CD14-positive monocyte (primary cell): ENCODE results near the gene MT1A. TPM values are rescaled to one million over a fixed set of nuclear protein-coding genes. Genes with fewer than 3 reads are reported as not detected.

Experiments
- DNase-seq, 3 donors: peaks; one replicate each; pipeline ENCODE4 v3.0.0-alpha.2; 2011 to 2022
- H2AFZ ChIP-seq: 2 replicates; pipeline ENCODE4 v1.6.0; 2012; ENCODE audit warnings: mild to moderate bottlenecking, low read depth, low read length, inconsistent platforms; ENCODE audit not compliant: insufficient read depth, poor library complexity, severe bottlenecking
- H3K27ac ChIP-seq, 2 donors: 1 replicate in 1 of 2; 2 replicates in 1 of 2; pipeline ENCODE4 v1.5.1; 2012 to 2013; ENCODE audit warnings: low read length in 2 of 2, control low read depth in 1 of 2, inconsistent platforms in 1 of 2, low read depth in 1 of 2, mild to moderate bottlenecking in 1 of 2
- H3K27me3 ChIP-seq, 2 donors: one replicate each; pipeline versions ENCODE4 v1.6.0 to v1.6.1; 2011 to 2013; ENCODE audit warnings: low read length in 2 of 2; ENCODE audit not compliant: control insufficient read depth in 2 of 2, insufficient read depth in 2 of 2
- H3K36me3 ChIP-seq, 2 donors: replicated peaks in 1 of 2; 1 replicate in 1 of 2; 2 replicates in 1 of 2; pipeline versions ENCODE4 v1.5.1 to v1.6.1; 2012 to 2013; ENCODE audit warnings: low read length in 2 of 2, control low read depth in 1 of 2, inconsistent platforms in 1 of 2, mild to moderate bottlenecking in 1 of 2; ENCODE audit not compliant: insufficient read depth in 2 of 2, control insufficient read depth in 1 of 2
- H3K4me1 ChIP-seq, 2 donors: 1 replicate in 1 of 2; 2 replicates in 1 of 2; pipeline versions ENCODE4 v1.5.1 to v1.6.1; 2012 to 2013; ENCODE audit warnings: low read length in 2 of 2, control low read depth in 1 of 2, inconsistent platforms in 1 of 2, mild to moderate bottlenecking in 1 of 2, moderate library complexity in 1 of 2; ENCODE audit not compliant: insufficient read depth in 2 of 2, control insufficient read depth in 1 of 2
- H3K4me2 ChIP-seq: replicated peaks from 2 replicates; pipeline ENCODE3; 2012; ENCODE audit warnings: low read length, moderate library complexity, mild to moderate bottlenecking; ENCODE audit not compliant: poor library complexity, severe bottlenecking; ENCODE audit errors: extremely low read depth
- H3K4me3 ChIP-seq, 3 experiments: fragments of 200-600 bp in 1 of 3; sonication (generic) in 1 of 3; replicated peaks in 1 of 3; 1 replicate in 2 of 3; 2 replicates in 1 of 3; pipeline ENCODE4 v1.5.1; 2011 to 2013; ENCODE audit warnings: low read length in 3 of 3, mild to moderate bottlenecking in 3 of 3, control low read depth in 2 of 3, low read depth in 2 of 3, inconsistent platforms in 1 of 3, moderate library complexity in 1 of 3
- H3K79me2 ChIP-seq: 2 replicates; pipeline ENCODE4 v1.6.0; 2012; ENCODE audit warnings: mild to moderate bottlenecking, control low read depth, inconsistent platforms, low read length, moderate library complexity; ENCODE audit not compliant: insufficient read depth
- H3K9ac ChIP-seq: 2 replicates; pipeline ENCODE4 v1.6.0; 2017; ENCODE audit warnings: low read length, mild to moderate bottlenecking; ENCODE audit not compliant: insufficient read depth, poor library complexity, severe bottlenecking
- H3K9me3 ChIP-seq, 2 donors: replicated peaks in 1 of 2; 1 replicate in 1 of 2; 2 replicates in 1 of 2; pipeline versions ENCODE4 v1.5.1 to v1.6.1; 2012 to 2013; ENCODE audit warnings: low read length in 2 of 2, control low read depth in 1 of 2; ENCODE audit not compliant: control insufficient read depth in 1 of 2, insufficient read depth in 1 of 2
- H4K20me1 ChIP-seq: 2 replicates; pipeline ENCODE4 v1.6.0; 2012; ENCODE audit warnings: mild to moderate bottlenecking, low read length, control low read depth, moderate library complexity; ENCODE audit not compliant: insufficient read depth
- H3K27ac Mint-ChIP-seq, 7 donors: one replicate each; pipeline ENCODE4 v1.8.0; 2020; ENCODE audit warnings: mild to moderate bottlenecking in 7 of 7, mixed read lengths in 7 of 7, moderate library complexity in 6 of 7, inconsistent platforms in 2 of 7
- H3K27me3 Mint-ChIP-seq, 3 donors: one replicate each; pipeline ENCODE4 v1.8.0; 2021 to 2022; ENCODE audit warnings: low read depth in 3 of 3, mild to moderate bottlenecking in 3 of 3, mixed read lengths in 3 of 3, moderate library complexity in 3 of 3, inconsistent platforms in 1 of 3
- H3K36me3 Mint-ChIP-seq, 2 donors: one replicate each; pipeline ENCODE4 v1.8.0; 2020; ENCODE audit warnings: mixed read lengths in 2 of 2, inconsistent platforms in 1 of 2, mild to moderate bottlenecking in 1 of 2
- H3K4me1 Mint-ChIP-seq: one replicate; pipeline ENCODE4 v1.8.0; 2020; ENCODE audit warnings: mild to moderate bottlenecking, mixed read lengths
- H3K4me3 Mint-ChIP-seq, 2 donors: one replicate each; pipeline ENCODE4 v1.8.0; 2020; ENCODE audit warnings: mild to moderate bottlenecking in 2 of 2, mixed read lengths in 2 of 2, moderate library complexity in 1 of 2
- H3K9me3 Mint-ChIP-seq, 7 donors: one replicate each; pipeline ENCODE4 v1.8.0; 2020 to 2022; ENCODE audit warnings: mixed read lengths in 7 of 7, mild to moderate bottlenecking in 6 of 7, moderate library complexity in 6 of 7, inconsistent platforms in 2 of 7
- WGBS: methylation state at CpG from one replicate; pipeline ENCODE4 v1.1.5; 2013; ENCODE audit warnings: missing lambda C conversion rate; ENCODE audit not compliant: insufficient coverage; 5-methylcytosine and 5-hydroxymethylcytosine counted together
- intact Hi-C, 2 donors: fragments of 100-400 bp; cut with micrococcal nuclease; formaldehyde crosslinking; loops; one replicate each; pipeline versions ENCODE4 v1.15.0 to v1.15.1; 2023
- polyA plus RNA-seq, 3 donors: library from polyadenylated mRNA; depleted of rRNA in 1 of 3; unstranded in 2 of 3; stranded (reverse) in 1 of 3; fragments of 300-500 nt in 2 of 3; fragments of >200 nt in 1 of 3; fragmentation: Illumina TruSeq in 2 of 3; gene quantifications; 1 replicate in 2 of 3; 2 replicates in 1 of 3; pipeline ENCODE4 v1.2.3, GENCODE V29; 2012 to 2021
- TF ChIP-seq, protein P1 (sequence below): fragments of 200-600 bp; IDR thresholded peaks from one replicate; pipeline ENCODE4 v1.8.0; 2022; ENCODE audit warnings: antibody characterized with exemption, mild to moderate bottlenecking

MT1A gene
- polyA plus RNA-seq, 3 donors, result not detected

DNA sequence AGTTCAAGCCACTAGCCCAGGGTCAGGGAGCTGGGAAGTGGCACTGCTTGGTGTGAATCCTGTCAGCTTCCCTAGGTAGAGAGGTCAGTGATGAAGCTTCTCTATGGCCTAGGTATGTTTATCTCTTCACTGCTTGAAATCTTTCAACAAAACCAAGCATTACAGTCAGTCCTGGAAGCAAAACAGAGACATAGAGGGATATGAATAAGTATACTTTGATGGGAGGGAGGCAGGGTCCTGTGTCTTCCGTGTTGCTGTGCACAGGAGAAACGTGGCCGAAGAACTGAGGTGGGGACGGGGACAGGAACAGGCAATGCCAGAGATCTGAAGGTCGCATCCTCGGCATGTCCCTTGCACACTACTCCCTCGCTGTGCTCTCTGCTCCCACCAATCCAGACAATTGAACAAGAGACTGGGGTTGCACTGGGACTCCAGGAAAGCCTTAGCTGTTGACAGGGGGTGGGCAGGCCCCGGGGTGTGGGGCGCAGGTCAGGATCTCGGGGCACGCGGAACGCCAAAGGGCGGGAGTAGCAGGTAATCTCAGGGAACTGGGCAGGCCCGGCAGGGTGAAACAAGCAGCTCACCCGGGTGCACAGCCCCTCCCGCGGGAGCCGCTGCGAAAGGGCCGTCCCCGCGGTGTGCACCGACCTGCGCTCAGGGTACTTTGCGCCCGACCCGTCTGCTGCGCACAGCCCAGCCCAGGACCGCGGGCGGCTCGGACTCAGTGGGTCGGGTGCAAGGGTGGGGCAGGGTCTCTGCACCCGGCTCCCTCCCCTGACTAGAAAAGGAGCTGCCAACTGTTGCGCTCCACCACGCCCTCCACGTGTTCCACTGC lies 30.8 kb downstream of the MT1A start, which contains the start of gene MT1H:
TSS of gene MT1H (plus strand) at position 810 of the 835 bp plus-strand sequence. CDS start 71 bp downstream, outside the sequence.
- peaks cover 11 to 20% of the 10 kb centered on the region in 2 donors for H3K4me1 ChIP-seq
- no peaks in the 10 kb centered on the region for H3K36me3 ChIP-seq
- peaks cover 64 to 99% of the 10 kb centered on the region in 2 donors for H3K27me3 ChIP-seq
- no peak within 1 kb of the TSS for H3K9ac ChIP-seq
- H4K20me1 ChIP-seq, result no peaks in the 10 kb centered on the region
- no peaks in the 10 kb centered on the region for H3K79me2 ChIP-seq
- peak within 1 kb of the TSS in 1 of 2 donors; percentile 87 for H3K4me3 Mint-ChIP-seq
- H3K27ac Mint-ChIP-seq, result peak within 1 kb of the TSS in 2 of 7 donors; percentile 45 to 63
- H2AFZ ChIP-seq, result no peak within 1 kb of the TSS
- no peak within 1 kb of the TSS for H3K27ac ChIP-seq
- TF ChIP-seq, protein P1, sequence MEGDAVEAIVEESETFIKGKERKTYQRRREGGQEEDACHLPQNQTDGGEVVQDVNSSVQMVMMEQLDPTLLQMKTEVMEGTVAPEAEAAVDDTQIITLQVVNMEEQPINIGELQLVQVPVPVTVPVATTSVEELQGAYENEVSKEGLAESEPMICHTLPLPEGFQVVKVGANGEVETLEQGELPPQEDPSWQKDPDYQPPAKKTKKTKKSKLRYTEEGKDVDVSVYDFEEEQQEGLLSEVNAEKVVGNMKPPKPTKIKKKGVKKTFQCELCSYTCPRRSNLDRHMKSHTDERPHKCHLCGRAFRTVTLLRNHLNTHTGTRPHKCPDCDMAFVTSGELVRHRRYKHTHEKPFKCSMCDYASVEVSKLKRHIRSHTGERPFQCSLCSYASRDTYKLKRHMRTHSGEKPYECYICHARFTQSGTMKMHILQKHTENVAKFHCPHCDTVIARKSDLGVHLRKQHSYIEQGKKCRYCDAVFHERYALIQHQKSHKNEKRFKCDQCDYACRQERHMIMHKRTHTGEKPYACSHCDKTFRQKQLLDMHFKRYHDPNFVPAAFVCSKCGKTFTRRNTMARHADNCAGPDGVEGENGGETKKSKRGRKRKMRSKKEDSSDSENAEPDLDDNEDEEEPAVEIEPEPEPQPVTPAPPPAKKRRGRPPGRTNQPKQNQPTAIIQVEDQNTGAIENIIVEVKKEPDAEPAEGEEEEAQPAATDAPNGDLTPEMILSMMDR, result no peak
- H3K27me3 Mint-ChIP-seq, result peaks cover 87 to 99% (median 95%) of the 10 kb centered on the region in 3 donors
- H3K9me3 Mint-ChIP-seq, result peaks cover 0 to 18% (median 4%) of the 10 kb centered on the region in 7 donors
- peak within 1 kb of the TSS; percentile 26 for H3K4me2 ChIP-seq
- H3K4me3 ChIP-seq, result no peak within 1 kb of the TSS
- WGBS, result 7% methylated on average over 37 of the region's 38 CpGs
- peaks cover 0 to 2% of the 10 kb centered on the region in 2 donors for H3K36me3 Mint-ChIP-seq
- DNase-seq, result no peak
- peaks cover 27% of the 10 kb centered on the region for H3K4me1 Mint-ChIP-seq
- intact Hi-C loops, result no loop called here
- peaks cover 0 to 31% of the 10 kb centered on the region in 2 donors for H3K9me3 ChIP-seq

GRCh38 chr16:56669840-56670619 lies 31.6 kb downstream of the MT1A start:
- Mint-ChIP-seq H3K9me3 (peaks cover 0 to 18% (median 4%) of the 10 kb centered on the region in 7 donors), H3K27ac (peak overlapping the region in 2 of 7 donors; percentile 45 to 63), H3K4me1 (peaks cover 27% of the 10 kb centered on the region), H3K36me3 (peaks cover 1 to 2% of the 10 kb centered on the region in 2 donors), H3K4me3 (peak overlapping the region in 1 of 2 donors; percentile 87), H3K27me3 (peaks cover 88 to 97% (median 93%) of the 10 kb centered on the region in 3 donors)
- peaks cover 0 to 28% of the 10 kb centered on the region in 2 donors for H3K9me3 ChIP-seq
- TF ChIP-seq, protein P1, result no peak
- no peak overlapping the region for H3K4me3 ChIP-seq
- no peak overlapping the region for H2AFZ ChIP-seq
- DNase-seq, result peak in 2 of 3 donors; percentile 8 to 21
- H4K20me1 ChIP-seq, result no peaks in the 10 kb centered on the region
- no peak overlapping the region for H3K9ac ChIP-seq
- no peak overlapping the region for H3K27ac ChIP-seq
- peaks cover 11 to 20% of the 10 kb centered on the region in 2 donors for H3K4me1 ChIP-seq
- 6% methylated on average over 12 of the region's 19 CpGs for WGBS
- H3K4me2 ChIP-seq, result peak overlapping the region; percentile 26
- no peaks in the 10 kb centered on the region for H3K36me3 ChIP-seq
- H3K79me2 ChIP-seq, result no peaks in the 10 kb centered on the region
- intact Hi-C loops, result no loop called here
- peaks cover 57 to 95% of the 10 kb centered on the region in 2 donors for H3K27me3 ChIP-seq
